GM18499 (cell line): ENCODE data around the gene NELL1.

Experiments used
- ATAC-seq: cut with Tn5 transposase; IDR thresholded peaks from one replicate; pipeline ENCODE4 v1.9.1; 2021; ENCODE audit warnings: moderate number of reproducible peaks; ENCODE audit not compliant: insufficient read depth, unreplicated experiment

Gene NELL1

GRCh38 chr11:21501245-21501644, 831.9 kb downstream of the NELL1 start:
- no peak for ATAC-seq

GRCh38 chr11:21505070-21505469, 835.7 kb downstream of the NELL1 start:
- no peak for ATAC-seq

- no peak for ATAC-seq
These were observed 842.6 kb downstream of the NELL1 start for GRCh38 chr11:21511835-21512440.

GRCh38 chr11:21514316-21514715, 844.9 kb downstream of the NELL1 start:
- ATAC-seq, result no peak

GRCh38 chr11:21520244-21520643, 850.9 kb downstream of the NELL1 start:
- ATAC-seq, result no peak

- ATAC-seq, result no peak
These were observed 859.8 kb downstream of the NELL1 start for GRCh38 chr11:21529187-21529586.

- ATAC-seq, result no peak
These were observed 864.9 kb downstream of the NELL1 start for GRCh38 chr11:21534288-21534687.

- no peak for ATAC-seq
These were observed 868.6 kb downstream of the NELL1 start for GRCh38 chr11:21537980-21538379.

GRCh38 chr11:21541187-21541751, 871.9 kb downstream of the NELL1 start:
- no peak for ATAC-seq

GRCh38 chr11:21543901-21544300, 874.5 kb downstream of the NELL1 start:
- no peak for ATAC-seq

- ATAC-seq, result no peak
These were observed 876.3 kb downstream of the NELL1 start for GRCh38 chr11:21545699-21546098.

- no peak for ATAC-seq
These were observed 877.3 kb downstream of the NELL1 start for GRCh38 chr11:21546703-21547102.

- ATAC-seq, result no peak
These were observed 883.5 kb downstream of the NELL1 start for GRCh38 chr11:21552911-21553310.

- no peak for ATAC-seq
These were observed 884.4 kb downstream of the NELL1 start for GRCh38 chr11:21553795-21554194.

- no peak for ATAC-seq
These were observed 884.9 kb downstream of the NELL1 start for GRCh38 chr11:21554284-21554683.

GRCh38 chr11:21556926-21557325, 887.5 kb downstream of the NELL1 start:
- no peak for ATAC-seq

GRCh38 chr11:21560466-21560975, 891.1 kb downstream of the NELL1 start:
- no peak for ATAC-seq

- no peak for ATAC-seq
These were observed 892.2 kb downstream of the NELL1 start for GRCh38 chr11:21561581-21561980.

GRCh38 chr11:21564095-21564494, 894.7 kb downstream of the NELL1 start:
- ATAC-seq, result no peak

- ATAC-seq, result no peak
These were observed 895.7 kb downstream of the NELL1 start for GRCh38 chr11:21564833-21565682.

- no peak for ATAC-seq
These were observed 897.2 kb downstream of the NELL1 start for GRCh38 chr11:21566521-21567117.
